GM19452 (cell line): ENCODE measurements around the gene MEIKIN.
A peak's percentile ranks its signal among the peaks of the same experiment; 100 is the strongest.
"Not testable (repeated sequence)": the region's sequence is repeated elsewhere in the genome, so short reads cannot be mapped to it uniquely, and the experiment has no call there.

ENCODE experiments used
- ATAC-seq: cut with Tn5 transposase; IDR thresholded peaks from one replicate; pipeline ENCODE4 v1.9.1; 2021; ENCODE audit not compliant: unreplicated experiment

MEIKIN gene

DNA sequence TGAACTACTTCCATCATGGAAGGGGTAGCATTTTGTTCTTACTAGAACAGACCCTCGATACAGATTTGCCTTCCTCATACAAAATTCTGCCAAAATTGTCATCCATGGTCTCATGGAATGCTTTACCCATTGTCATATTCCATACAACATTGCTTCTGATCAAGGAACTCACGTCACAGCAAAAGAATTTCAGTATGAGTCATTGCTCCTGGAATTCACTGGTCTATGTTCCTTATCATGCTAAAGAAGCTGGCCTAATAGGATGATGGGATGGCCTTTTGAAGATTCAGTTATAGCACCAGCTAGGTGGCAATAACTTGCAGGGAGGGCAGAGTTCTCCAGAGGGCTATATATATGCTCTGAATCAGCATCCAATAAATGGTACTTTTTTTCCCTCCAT is 130.5 kb downstream of the MEIKIN start:
- no peak for ATAC-seq

GRCh38 chr5:131812371-131813160 is 132.9 kb downstream of the MEIKIN start:
- no peak for ATAC-seq

DNA sequence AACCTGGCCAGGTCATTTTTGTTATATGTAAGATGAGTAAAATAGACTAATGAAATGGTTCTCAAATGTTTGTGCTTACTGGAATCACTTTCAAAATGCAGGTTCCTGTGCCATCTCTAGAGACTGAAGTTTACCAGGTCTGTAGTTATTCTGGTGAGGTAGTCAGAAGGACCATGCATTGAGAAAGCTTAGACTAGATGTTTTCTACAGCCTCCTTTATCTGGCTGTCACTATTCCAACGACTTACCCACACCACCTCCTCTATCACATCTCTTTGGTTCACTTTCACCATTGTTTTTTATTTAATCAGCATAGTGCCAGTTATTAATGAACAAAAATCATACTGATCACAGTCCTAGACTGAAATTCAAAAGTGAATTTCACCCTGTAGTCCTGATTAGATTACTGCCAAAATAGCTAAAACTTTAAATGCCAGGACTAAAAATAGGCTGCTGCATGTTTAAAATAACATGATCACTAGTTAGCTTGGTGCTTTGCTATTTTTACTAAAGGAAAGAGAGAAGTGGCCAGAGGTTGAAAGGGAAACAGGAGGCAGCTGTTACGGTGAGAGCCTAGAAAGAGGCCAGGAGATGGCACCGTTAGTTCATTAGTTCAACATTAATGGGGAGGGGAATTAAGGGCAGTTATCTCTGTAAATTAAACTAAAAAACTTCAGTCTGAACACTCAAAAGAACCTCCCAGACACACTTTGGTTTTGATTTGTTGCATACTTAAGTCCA is 134.8 kb downstream of the MEIKIN start:
- ATAC-seq = no peak

GRCh38 chr5:131796793-131797693 is 148.4 kb downstream of the MEIKIN start, which contains the start of gene FNIP1:
Gene FNIP1 (minus strand): TSS chr5:131797017. CDS start chr5:131796921, 96 bp downstream.
- peak; percentile 94 for ATAC-seq

DNA sequence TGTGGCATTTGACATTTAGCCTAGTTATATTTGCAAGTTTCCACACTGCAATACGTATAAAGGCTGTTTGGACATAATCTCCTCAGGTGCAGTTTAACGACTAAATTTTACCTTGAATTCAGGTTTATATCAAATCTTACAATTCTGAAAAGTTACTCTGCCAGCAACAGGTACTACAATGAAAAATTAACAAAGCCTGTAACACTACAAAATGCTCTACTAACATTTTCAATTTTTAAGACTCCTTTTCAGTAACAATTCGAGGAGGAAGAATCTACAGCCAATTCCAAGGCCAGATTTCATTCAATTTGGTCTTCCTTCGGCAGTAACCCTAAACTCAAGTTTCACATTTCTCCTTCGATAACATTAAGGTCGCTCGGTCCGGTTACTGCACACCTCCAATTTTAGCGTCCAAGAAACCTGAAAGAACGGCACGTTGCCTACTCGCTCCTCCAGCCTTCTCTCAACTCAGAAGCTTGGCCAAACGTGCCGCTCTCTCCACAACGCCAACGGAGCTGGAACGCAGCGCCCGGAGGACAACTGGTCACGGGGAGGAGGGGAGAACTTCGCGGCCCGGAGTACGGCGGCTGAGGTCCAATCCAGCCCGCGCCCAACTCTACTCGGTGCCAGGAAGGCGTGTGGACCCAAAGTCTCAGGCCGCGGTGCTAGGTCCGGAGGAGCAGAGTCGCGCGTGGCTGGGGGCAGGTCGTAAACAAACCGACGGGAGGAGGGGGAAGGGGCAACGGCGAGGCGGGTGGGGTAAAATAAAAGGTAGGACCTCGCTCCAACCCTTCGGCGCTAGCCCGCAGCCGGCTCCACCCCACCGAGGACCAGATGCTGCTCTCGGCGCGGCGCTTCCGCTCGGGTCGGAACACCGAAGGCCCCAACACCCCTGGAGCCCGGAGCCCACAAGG is 149.3 kb downstream of the MEIKIN start:
- peak; percentile 20 for ATAC-seq

DNA sequence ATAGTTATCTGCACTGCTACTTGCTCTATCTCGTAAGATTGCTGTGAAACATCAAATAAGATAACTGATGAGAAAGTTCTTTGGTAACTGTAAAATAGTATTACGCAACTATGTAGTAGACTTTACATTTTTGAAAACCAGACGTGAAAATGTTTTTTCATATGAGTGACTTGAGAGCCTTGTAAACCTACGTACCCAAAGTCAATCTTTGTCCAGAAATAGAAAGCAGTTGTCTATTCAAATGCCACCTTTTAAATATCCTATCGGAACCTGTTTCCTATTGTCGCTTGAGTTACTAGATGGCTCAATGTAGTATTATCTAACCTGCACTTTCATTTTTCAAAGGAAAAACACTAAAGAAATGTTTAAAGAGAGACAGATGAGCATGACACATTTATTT is 150.2 kb downstream of the MEIKIN start:
- ATAC-seq = no peak

DNA sequence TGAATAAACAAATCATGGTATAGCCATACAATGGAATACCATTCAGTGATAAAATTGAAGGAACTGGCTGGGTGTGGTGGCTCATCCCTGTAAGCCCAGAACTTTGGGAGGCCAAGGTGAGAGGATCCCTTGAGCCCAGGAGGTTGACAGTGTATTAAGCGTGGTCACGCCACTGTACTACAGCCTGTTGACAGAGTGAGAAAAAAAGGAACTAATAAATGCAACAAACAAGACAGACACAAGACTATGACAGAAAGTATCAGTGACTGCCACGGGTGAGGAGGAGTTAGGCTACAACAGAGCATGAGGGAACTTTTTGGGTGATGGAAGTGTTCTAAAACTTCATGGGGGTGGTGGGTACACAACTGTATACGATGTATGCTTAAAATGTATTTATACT is 150.9 kb downstream of the MEIKIN start:
- no peak for ATAC-seq

- ATAC-seq = no peak
Measured at GRCh38 chr5:131792896-131793295, 152.6 kb downstream of the MEIKIN start.

DNA sequence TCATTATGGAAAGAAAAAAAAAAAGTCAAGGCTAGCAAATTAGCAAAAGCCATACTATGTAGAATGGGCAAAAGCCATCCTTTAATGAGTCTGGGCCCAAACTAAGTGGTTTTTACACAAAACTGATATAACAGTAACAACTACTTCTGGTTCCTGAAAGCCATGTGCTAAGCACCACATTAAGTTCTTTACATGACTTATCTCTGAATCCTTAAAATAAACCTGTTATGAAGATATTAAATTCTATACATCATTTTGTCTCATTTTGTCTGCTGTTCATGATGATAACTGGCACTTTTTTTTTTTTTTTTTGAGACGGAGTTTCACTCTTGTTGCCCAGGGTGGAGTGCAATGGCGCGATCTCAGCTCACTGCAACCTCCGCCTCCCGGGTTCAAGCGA is 153.6 kb downstream of the MEIKIN start:
- ATAC-seq = no peak

- ATAC-seq = no peak
Measured at GRCh38 chr5:131790550-131790949, 154.9 kb downstream of the MEIKIN start.

GRCh38 chr5:131789765-131790164 is 155.7 kb downstream of the MEIKIN start:
- no peak for ATAC-seq

GRCh38 chr5:131787736-131788135 is 157.7 kb downstream of the MEIKIN start:
- no peak for ATAC-seq

DNA sequence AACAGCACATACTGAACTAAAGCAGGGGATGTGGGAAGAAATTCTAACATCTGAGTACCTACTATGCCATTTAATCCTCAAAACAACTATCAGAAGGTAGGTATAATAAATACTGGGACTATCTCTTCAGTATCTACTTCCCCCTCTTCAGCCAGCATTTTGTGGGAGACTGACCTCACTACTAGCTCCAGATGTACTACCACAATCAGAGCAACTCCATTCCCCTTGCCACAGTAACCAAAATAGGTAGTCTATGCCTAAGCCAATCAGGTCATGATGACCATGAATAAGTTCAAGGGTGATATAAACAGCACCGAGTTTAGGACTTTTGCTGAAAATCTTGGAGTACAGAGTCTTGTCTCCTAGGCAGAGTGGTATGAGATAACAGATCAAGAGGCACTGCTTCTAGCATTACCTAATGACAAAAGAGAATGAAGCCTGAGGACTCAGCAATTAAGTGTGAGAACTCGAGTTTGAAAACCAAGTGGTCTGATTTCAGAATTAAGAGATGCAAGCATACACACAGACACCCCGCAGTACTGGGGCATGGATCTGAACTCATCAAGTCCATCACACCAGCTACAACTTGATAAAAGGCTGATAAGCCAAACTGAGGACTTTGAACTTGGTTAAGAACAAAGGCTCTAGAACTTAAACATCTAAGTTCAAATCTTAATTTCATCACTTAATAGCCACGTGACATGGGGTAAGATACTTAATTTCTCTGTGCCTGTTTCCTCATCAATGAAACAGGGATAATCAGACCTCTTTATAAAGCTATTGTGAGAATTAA is 158.4 kb downstream of the MEIKIN start:
- ATAC-seq = no peak

GRCh38 chr5:131786036-131786435 is 159.4 kb downstream of the MEIKIN start:
- ATAC-seq = no peak

DNA sequence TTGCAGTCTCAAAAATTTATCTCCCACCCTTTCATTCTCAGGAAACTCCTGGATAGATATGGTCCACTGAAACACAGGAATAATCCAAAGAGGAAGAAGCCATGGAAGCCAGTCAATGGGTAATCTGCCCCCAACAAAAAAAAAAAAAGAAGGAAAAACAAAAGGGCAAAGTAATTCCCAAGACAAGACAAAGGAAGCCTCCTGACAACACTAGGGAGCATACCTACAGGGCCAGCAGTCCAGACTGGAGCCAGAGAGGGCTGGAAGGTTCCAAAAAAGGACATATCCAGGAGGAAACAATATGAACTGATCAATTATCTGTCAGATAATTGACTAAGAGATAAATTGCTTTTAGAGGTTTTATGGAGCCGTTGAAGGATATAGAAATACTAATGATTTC is 161.6 kb downstream of the MEIKIN start:
- ATAC-seq = no peak

- no peak for ATAC-seq
Measured at GRCh38 chr5:131783357-131783756, 162.1 kb downstream of the MEIKIN start.

DNA sequence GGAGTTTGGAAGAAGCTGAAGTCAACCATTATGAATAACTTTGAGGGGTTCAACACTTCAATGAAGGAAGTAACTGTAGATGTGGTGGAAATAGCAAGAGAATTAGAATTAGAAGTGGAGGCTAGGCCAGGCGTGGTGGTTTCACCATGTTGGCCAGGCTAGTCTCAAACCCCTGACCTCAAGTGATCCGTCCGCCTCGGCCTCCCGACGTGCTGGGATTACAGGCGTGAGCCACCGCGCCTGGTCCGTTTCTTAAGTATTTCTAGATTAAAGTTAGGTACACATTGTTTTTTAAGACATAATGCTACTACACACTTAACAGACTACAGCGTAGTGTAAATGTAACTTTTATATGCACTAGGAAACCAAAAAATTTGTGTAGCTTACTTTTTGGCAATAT is 162.7 kb downstream of the MEIKIN start:
- no peak for ATAC-seq

- not testable (repeated sequence) for ATAC-seq
Measured at GRCh38 chr5:131778141-131778540, 167.3 kb downstream of the MEIKIN start.

GRCh38 chr5:131776450-131776849 is 169.0 kb downstream of the MEIKIN start:
- no peak for ATAC-seq
